NOMO-1 treated with dmso at 0.1 percent for 144 hours (cell line): ENCODE data around the gene SULT1C3.
"Not testable (repeated sequence)": the region's sequence is repeated elsewhere in the genome, so short reads cannot be mapped to it uniquely, and the experiment has no call there.

Source experiments
- DNase-seq: peaks from one replicate; lab custom pipeline; 2025; ENCODE audit not compliant: unreplicated experiment; lab: John Stamatoyannopoulos, UW

SULT1C3 gene

GRCh38 chr2:108244667-108245414 lies 5.1 kb downstream of the SULT1C3 start:
- no peak for DNase-seq

- DNase-seq: no peak
These were observed 13.3 kb downstream of the SULT1C3 start for GRCh38 chr2:108253106-108253505.

DNA sequence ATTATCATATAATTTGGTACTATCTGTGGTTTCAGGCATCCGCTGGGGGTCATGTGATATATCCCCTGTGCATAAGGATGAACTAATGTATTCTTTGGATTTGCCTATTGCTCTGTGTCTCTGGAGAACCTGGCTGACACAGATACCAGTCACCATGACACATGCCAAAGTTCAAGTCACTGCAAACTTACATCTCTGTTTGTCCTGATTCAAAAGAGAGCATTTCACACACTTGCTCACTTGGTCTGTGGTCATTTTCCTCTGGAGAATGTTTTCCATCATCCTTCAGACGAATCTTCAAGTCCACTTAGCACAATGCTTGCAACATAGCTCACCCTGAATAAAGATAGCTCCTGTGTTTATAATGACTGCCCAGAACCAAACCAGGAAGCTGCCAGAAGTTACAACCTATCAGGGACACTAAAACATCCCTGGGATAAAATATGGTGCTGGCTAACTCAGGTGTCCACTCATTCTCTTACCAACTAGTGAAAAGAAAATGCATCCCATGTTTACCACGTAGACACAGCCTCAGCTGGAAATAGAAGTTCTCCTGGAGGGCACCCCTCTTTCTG lies 18.1 kb downstream of the SULT1C3 start:
- DNase-seq: no peak

DNA sequence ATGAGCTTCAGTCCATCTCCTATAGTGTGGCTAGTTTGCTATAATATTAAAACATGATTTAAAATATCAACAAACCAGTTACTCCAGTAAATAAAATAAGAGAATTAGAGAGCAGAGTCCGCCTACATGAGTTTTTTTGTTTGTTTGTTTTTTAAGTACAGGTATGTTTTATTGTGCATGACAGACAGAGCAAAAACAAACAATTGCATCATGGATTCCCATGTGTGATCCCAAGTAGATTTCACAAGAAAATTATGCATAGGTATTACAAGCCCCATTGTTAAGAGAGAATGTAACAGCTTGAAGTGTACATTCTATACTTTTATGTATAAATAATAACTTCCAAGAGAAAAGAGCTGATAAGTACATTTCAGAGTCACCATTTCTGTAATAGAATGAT lies 21.0 kb downstream of the SULT1C3 start:
- DNase-seq: no peak

- no peak for DNase-seq
These were observed 22.3 kb downstream of the SULT1C3 start for GRCh38 chr2:108262036-108262435.

GRCh38 chr2:108263401-108263800 lies 23.6 kb downstream of the SULT1C3 start:
- DNase-seq: no peak

GRCh38 chr2:108266218-108266617 lies 26.4 kb downstream of the SULT1C3 start:
- no peak for DNase-seq

DNA sequence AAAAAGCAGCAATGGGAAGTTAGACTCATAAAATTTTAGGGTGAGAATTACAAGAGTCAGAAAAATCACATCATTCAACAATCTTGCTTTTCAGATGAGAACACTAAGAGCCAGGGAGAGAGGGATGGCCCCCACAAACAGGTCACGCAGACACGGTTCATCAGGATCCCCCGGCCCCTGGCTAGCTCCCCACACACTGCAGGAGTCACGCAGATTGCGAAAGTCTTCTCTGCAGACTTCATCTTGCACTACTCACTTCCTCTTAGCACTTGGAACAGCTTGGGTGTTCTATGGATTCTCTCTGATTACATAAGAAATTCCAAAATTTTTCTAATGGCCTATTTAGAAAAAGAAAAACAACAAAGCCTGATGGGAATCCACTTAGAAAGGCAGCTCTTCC lies 27.3 kb downstream of the SULT1C3 start:
- peak; percentile 3 for DNase-seq

GRCh38 chr2:108268001-108268400 lies 28.2 kb downstream of the SULT1C3 start:
- no peak for DNase-seq

GRCh38 chr2:108270346-108270745 lies 30.6 kb downstream of the SULT1C3 start:
- no peak for DNase-seq

DNA sequence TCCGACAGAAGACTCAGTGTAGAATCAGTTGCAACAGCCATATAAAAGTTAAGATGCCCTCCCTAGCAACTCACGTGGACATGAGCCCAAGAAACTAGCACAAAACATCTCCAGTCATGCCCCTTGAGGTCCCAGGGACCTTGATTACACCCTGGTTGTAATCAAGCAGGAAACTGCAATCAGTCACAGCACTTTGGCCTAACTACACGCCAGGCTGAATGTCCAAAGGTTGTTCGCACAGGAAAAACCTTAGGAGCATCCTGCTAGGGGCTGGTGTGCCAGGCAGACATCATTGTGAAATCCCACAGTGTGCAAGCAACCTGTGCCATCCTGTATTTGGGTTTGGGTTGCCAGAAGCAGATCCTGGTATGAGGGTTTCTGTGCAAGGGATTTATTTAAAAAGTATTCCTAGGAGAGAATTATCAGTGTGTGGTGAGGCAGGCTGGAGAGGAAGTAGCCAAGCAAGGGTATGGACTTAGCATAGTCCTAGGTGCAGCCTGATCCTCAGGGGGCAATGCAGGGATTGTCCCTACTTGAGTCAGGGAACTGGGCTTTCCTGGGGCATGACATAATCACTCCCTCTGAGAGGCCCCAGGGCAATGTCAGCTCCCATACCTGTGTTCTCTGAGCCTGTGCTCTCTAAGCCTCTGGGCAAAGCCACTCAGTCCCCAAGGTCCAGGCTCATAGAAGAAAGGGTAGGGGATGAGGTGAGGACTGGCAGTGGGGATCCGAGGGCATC lies 31.2 kb downstream of the SULT1C3 start:
- DNase-seq: no peak

DNA sequence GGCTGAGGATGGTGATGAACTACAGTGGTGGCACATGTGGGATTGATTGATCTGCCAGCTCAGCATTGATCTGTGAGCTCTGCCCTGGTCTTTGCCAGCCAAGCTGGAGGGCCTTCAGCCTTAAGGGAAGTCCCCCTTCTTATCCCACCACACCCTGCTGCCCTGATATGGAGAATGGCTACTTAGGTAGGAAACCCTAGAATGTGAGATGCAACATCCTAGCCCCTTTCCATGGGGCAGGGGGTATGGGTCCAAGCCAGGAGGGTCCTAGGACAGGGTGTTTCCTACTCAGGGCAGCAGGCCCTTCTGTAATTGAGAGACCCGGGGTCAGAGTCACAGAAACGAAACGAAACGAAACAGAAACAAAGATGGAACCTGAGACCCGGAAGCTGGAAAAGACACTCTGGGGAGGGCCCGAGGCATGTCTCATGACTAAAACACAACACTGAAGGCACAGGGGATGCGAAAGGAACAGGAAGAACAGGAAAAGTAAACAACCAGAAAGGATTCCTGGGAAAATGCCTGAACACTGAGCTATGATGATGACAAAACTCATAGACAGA lies 32.0 kb downstream of the SULT1C3 start:
- no peak for DNase-seq

DNA sequence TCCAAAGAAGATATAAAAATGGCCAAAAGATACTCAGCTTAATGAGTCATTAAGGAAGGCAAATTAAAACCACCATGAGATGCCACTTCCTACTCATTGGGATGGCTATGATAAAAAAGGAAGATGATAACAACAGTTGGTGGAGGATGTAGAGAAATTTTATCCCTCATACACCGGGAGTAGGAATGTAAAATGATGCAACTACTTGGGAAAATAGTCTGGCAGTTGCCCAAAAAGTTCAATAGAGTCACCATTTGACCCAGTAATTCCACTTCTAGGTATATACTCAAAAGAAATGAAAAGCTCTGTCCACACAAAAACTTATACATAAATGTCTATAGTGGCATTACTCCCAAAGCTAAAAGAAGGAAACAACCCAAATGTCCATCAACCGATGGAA lies 38.9 kb downstream of the SULT1C3 start:
- DNase-seq: no peak

- DNase-seq: no peak
These were observed 39.7 kb downstream of the SULT1C3 start for GRCh38 chr2:108279468-108279867.

- no peak for DNase-seq
These were observed 40.7 kb downstream of the SULT1C3 start for GRCh38 chr2:108280466-108280865.

- not testable (repeated sequence) for DNase-seq
These were observed 44.8 kb downstream of the SULT1C3 start for GRCh38 chr2:108284566-108284965.

DNA sequence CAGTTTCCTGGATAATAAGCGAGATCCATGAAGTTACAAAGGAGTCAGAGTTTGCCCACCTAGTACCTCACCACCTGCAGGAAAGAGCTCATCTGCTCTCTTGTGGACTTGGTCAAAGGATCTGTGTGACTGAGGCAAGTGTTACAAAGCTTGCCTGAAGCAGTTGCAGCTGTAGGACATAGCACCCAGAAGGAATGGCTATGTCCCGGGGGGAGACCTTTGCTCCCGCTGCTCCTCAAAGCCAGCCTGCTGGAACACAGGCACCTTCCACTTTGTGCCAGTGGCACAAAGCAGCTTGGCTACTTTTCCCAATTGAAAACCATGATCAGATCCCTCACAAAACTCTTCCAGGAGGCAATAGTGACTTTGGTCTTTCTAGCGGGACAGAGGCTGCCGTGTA lies 45.8 kb downstream of the SULT1C3 start:
- no peak for DNase-seq

DNA sequence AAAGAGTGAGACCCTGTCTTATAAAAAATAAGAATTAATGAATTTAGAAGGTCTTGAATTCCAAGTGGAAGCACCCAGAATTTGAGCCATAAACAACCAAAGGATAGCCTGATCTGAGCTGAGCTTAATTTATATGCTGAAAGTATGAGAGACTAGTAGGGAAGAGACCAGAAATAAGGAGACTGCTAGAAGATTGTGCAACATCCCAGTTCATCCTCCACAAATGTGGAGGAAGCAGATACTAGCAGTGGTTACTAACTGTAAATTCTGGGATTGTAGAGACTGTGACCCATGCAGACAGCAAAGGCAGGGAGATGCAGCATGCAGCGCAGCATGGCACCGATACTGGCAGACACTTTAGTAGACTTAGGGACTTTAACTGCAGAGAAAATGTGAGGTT lies 47.4 kb downstream of the SULT1C3 start:
- DNase-seq: no peak

DNA sequence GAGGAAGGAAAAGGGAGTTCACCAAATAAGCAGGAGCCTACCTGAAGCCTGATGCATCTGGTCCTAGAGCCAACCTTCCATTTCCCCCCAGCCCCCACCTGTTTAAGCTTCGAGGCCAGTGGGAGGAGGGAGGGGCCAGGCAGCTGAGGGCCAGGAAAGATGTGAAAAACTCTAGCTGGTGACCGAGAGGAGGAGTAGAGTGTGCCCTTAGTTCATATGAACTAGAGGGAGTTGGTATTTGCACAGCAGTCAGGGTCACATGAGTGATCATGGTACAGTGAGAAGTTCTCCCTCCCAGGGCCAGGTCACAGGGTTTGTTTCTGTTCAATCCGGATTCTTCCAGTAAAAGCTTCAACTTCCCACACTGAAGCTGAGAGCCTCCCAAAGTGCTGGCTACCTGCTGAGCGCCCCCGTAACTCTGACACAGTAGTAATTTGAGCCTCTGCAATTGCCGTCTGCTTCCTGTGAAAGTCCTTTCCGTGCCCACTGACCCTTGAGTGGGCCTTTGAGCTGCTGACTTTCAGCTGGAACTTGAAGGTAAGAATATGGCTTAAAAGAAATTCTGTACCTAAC lies 48.9 kb downstream of the SULT1C3 start, which contains the start of gene SULT1C2:
Gene SULT1C2 (plus strand): TSS at position 362 of the 573 bp plus-strand sequence. CDS start 4,773 bp downstream, outside the sequence.
- DNase-seq: no peak

DNA sequence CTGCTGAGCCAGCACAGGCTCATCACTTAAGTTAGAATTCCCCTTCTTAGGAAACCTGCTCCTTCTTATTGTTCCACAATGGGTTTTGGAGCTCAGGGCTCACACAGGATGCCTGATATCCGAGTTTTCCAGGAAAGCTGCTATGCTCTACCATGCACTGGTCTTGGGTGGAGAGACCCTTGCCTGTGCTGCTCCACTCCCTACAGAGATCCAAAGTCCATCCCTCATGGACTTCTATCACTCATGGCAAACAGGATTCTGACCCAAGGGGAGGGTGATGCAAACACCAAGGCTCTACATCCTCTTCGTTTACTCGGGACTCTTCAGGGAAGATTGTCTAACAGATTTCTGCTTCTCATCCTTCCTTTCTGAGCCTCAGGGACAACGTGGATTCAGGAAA lies 54.1 kb downstream of the SULT1C3 start:
- DNase-seq: no peak

GRCh38 chr2:108297436-108298141 lies 57.8 kb downstream of the SULT1C3 start:
- no peak for DNase-seq
